GM12872 (cell line): ENCODE results near the gene RAPGEF5.

ENCODE experiments used
- CTCF ChIP-seq: IDR thresholded peaks from 3 replicates; pipeline ENCODE4 v1.5.1; 2011; ENCODE audit warnings: low read depth, mild to moderate bottlenecking, low read length, moderate library complexity; ENCODE audit not compliant: insufficient read depth

RAPGEF5 gene

GRCh38 chr7:22207724-22208225 lies 149.2 kb downstream of the RAPGEF5 start:
- TF ChIP-seq CTCF: no peak

GRCh38 chr7:22205631-22206030 lies 151.3 kb downstream of the RAPGEF5 start:
- TF ChIP-seq CTCF: no peak

- TF ChIP-seq CTCF: no peak
Measured at GRCh38 chr7:22204312-22204711, 152.6 kb downstream of the RAPGEF5 start.

GRCh38 chr7:22202141-22202540 lies 154.8 kb downstream of the RAPGEF5 start:
- TF ChIP-seq CTCF: no peak

- TF ChIP-seq CTCF: no peak
Measured at GRCh38 chr7:22201186-22201880, 155.6 kb downstream of the RAPGEF5 start.

GRCh38 chr7:22200777-22201176 lies 156.2 kb downstream of the RAPGEF5 start:
- TF ChIP-seq CTCF: no peak

GRCh38 chr7:22200238-22200637 lies 156.7 kb downstream of the RAPGEF5 start:
- no peak for TF ChIP-seq CTCF
